Heart right ventricle (tissue), 16 donors: ENCODE results near the gene GZMM. TPM values are rescaled to one million over a fixed set of nuclear protein-coding genes. Genes with fewer than 3 reads are reported as not detected.

Source experiments
- ATAC-seq, 8 donors: fragments of 200-7000 bp; cut with Tn5 transposase; one replicate each; pipeline ENCODE4 v1.9.1; 2020; ENCODE audit warnings: mild to moderate bottlenecking in 8 of 8, moderate library complexity in 8 of 8, moderate number of reproducible peaks in 1 of 8
- DNase-seq, 2 donors: peaks; one replicate each; pipeline ENCODE4 v3.0.0-alpha.2; 2020
- H3K27ac ChIP-seq, 10 donors: fragments of 200-600 bp; sonication (generic) in 2 of 10; one replicate each; pipeline versions ENCODE4 v1.5.0 to v1.8.0; 2020 to 2022; ENCODE audit warnings: mild to moderate bottlenecking in 3 of 10
- H3K27me3 ChIP-seq, 7 donors: fragments of 200-600 bp; one replicate each; pipeline ENCODE4 v1.8.0; 2021 to 2022; ENCODE audit warnings: mild to moderate bottlenecking in 2 of 7
- H3K36me3 ChIP-seq, 9 donors: fragments of 200-600 bp; sonication (generic) in 1 of 9; one replicate each; pipeline versions ENCODE4 v1.5.0 to v1.8.0; 2020 to 2022; ENCODE audit warnings: mild to moderate bottlenecking in 2 of 9
- H3K4me1 ChIP-seq, 9 donors: fragments of 200-600 bp; sonication (generic) in 1 of 9; one replicate each; pipeline versions ENCODE4 v1.5.0 to v1.8.0; 2020 to 2022; ENCODE audit warnings: mild to moderate bottlenecking in 4 of 9
- H3K4me3 ChIP-seq, 10 donors: fragments of 200-600 bp; sonication (generic) in 2 of 10; one replicate each; pipeline versions ENCODE4 v1.5.0 to v1.8.0; 2020 to 2022; ENCODE audit warnings: mild to moderate bottlenecking in 7 of 10, moderate library complexity in 2 of 10
- H3K9me3 ChIP-seq, 11 donors: fragments of 200-600 bp in 10 of 11; sonication (generic) in 2 of 11; one replicate each; pipeline versions ENCODE4 v1.5.0 to v1.8.0; 2013 to 2022; ENCODE audit warnings: mild to moderate bottlenecking in 2 of 11, control low read depth in 1 of 11, moderate library complexity in 1 of 11
- WGBS, 2 donors: extraction: QIAGEN DNeasy Blood & Tissue Kit; methylation state at CpG; one replicate each; pipeline ENCODE4 v1.1.7; 2013; ENCODE audit warnings: inconsistent platforms in 1 of 2; 5-methylcytosine and 5-hydroxymethylcytosine counted together
- intact Hi-C, 10 donors: fragments of 100-400 bp; cut with DNase I; formaldehyde crosslinking; loops; one replicate each; pipeline versions ENCODE4 v1.11.1 to v1.14.2; 2022
- polyA plus RNA-seq, 2 donors: library from polyadenylated mRNA; stranded (reverse); fragments of 200-250 nt; gene quantifications; one replicate each; pipeline ENCODE4 v1.2.3, GENCODE V29; 2013
- total RNA-seq, 10 donors: library from RNA; stranded (reverse); fragmentation: NEBNext Ultra II Directional in 3 of 10; extraction: Animal tissue kit (Norgen Biotek cat#: 25700) in 3 of 10; gene quantifications; one replicate each; pipeline versions ENCODE4 v1.2.1 to v1.2.4, GENCODE V29; 2021 to 2023
- TF ChIP-seq, protein P1 (sequence below), 9 donors: fragments of 200-600 bp; sonication (generic) in 2 of 9; IDR thresholded peaks; one replicate each; pipeline versions ENCODE4 v1.5.0 to v1.8.0; 2021 to 2022; ENCODE audit warnings: antibody characterized with exemption in 9 of 9, mild to moderate bottlenecking in 5 of 9, moderate library complexity in 1 of 9
- donor health status: Arrhythmogenic right ventricular cardiomyopathy.
- donor health status: ischemic (EF 13 %, LVEDD 7.1; RV severe dilation, severe dysfunction).
- donor health status: healthy with polysubstance abuse.
- donor health status: DM: no; HTN: yes; CAD: no.
- donor health status: DM: no; HTN: no; CAD: no.
- donor health status: ischemic (EF 25% LVEDD 6.9; RV normal size, moderate dysfunction).
- donor health status: ischemic (EF 25% LVEDD 5.7; RV mildly dilated, moderate dysfunction).
- donor health status: healthy.
- donor health status: DM: yes; HTN: yes; CAD: no.
- donor health status: Ischemic cardiomyopathy.
- donor health status: ischemic (EF 35%, LVEDD 5.7; RV mildly dilated, moderate dysfunction).
- donor health status: nonischemic (EF 11% LVEDD 7.7; RV severe dilation, severe dysfunction).
- donor health status: DM: yes; HTN: yes; CAD: no.
- donor health status: PGD.
- donor health status: ischemic (EF 29% LVEDD 5.4; RV normal size, mild dysfunction).
- donor health status: nonischemic (EF 23%, LVEDD 6.1; RV moderate dilation, normal function).

Gene GZMM
- total and polyA plus RNA-seq, 12 donors = 0.25 to 2.7 (median 0.44) TPM; not detected in 7

DNA sequence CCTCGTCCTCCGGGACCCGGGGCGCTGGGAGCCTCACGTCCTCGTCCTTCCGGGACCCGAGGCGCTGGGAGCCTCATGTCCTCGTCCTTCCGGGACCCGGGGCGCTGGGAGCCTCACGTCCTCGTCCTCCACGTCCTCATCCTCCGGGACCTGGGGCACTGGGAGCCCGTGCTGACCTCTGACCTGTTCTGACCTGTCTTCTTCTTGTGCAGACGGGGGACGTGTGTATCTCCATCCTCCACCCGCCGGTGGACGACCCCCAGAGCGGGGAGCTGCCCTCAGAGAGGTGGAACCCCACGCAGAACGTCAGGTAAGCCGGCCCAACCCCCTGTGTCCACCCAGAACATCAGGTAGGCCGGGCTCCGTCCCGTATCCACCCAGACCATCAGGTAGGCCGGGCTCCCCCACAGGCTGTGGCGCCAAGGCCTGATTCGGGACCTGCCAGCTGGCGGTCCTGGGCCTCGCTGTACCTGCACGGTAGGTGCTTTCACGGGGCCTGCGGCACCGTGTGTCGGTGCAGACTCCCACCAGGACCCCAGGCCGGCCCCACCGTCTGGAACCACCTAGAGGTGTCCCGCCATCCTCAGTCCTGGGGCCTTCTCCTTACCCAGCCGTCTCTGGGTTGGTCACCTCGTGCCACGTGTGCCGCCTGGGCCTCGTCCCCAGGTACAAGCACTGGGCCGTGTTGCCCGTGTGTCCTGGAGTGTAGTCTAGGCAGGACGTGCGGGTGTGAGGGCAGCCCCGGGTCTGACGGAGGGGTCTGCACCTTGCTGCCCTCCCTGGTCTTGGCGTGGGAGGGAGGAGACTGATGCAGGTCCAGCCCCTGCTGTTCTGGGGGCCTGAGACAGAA is 7.6 kb upstream of the GZMM start:
- Histone ChIP-seq H3K27ac (no peak overlapping the region), H3K9me3 (no peaks in the 10 kb centered on the region), H3K4me1 (peaks cover 16 to 49% (median 34%) of the 10 kb centered on the region in 9 donors), H3K27me3 (no peaks in the 10 kb centered on the region), H3K36me3 (peaks cover 0 to 53% (median 44%) of the 10 kb centered on the region in 9 donors), H3K4me3 (no peak overlapping the region)
- DNase-seq = no peak
- WGBS, 2 donors = 88 to 91% methylated on average over 55 of the region's 55 CpGs
- intact Hi-C loops = loop anchor here in 1 of 10 donors (10.0 kb wide), 1 partner anchor 99 kb away; the partner anchor contains the start of genes FGF22 and POLRMT
- ATAC-seq = no peak
- TF ChIP-seq, protein P1, sequence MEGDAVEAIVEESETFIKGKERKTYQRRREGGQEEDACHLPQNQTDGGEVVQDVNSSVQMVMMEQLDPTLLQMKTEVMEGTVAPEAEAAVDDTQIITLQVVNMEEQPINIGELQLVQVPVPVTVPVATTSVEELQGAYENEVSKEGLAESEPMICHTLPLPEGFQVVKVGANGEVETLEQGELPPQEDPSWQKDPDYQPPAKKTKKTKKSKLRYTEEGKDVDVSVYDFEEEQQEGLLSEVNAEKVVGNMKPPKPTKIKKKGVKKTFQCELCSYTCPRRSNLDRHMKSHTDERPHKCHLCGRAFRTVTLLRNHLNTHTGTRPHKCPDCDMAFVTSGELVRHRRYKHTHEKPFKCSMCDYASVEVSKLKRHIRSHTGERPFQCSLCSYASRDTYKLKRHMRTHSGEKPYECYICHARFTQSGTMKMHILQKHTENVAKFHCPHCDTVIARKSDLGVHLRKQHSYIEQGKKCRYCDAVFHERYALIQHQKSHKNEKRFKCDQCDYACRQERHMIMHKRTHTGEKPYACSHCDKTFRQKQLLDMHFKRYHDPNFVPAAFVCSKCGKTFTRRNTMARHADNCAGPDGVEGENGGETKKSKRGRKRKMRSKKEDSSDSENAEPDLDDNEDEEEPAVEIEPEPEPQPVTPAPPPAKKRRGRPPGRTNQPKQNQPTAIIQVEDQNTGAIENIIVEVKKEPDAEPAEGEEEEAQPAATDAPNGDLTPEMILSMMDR (IDR thresholded peaks at IDR 0.05) = no peak

DNA sequence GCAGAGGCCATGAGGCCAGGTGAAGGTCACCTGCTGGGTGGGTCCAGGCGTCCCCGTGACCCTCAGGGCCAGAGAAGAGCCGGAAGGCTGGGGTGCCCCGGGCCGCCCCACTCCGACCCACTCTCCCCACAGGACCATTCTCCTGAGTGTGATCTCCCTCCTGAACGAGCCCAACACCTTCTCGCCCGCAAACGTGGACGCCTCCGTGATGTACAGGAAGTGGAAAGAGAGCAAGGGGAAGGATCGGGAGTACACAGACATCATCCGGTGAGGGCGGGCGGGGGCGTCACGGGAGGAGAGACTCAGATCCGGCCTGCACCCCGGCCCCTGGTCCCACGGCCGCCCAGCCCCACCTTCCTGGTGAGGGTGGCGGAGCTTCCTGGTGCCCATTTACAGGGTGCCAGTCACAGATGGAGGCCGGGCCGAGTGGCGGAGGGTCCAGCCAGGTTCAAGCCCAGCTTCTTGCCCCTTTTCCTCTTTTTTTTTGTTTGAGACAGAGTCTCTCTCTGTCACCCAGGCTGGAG is 6.9 kb upstream of the GZMM start:
- intact Hi-C loops = loop anchor here in 1 of 10 donors (10.0 kb wide), 1 partner anchor 98 kb away; the partner anchor contains the start of genes FGF22 and POLRMT
- peaks cover 16 to 49% (median 34%) of the 10 kb centered on the region in 9 donors for H3K4me1 ChIP-seq
- no peaks in the 10 kb centered on the region for H3K27me3 ChIP-seq
- TF ChIP-seq, protein P1 (IDR thresholded peaks at IDR 0.05) = no peak
- no peak for DNase-seq
- no peaks in the 10 kb centered on the region for H3K9me3 ChIP-seq
- peaks cover 0 to 59% (median 51%) of the 10 kb centered on the region in 9 donors for H3K36me3 ChIP-seq
- WGBS, 2 donors = 89 to 91% methylated on average over 26 of the region's 26 CpGs
- no peak overlapping the region for H3K4me3 ChIP-seq
- H3K27ac ChIP-seq = no peak overlapping the region
- ATAC-seq = no peak

DNA sequence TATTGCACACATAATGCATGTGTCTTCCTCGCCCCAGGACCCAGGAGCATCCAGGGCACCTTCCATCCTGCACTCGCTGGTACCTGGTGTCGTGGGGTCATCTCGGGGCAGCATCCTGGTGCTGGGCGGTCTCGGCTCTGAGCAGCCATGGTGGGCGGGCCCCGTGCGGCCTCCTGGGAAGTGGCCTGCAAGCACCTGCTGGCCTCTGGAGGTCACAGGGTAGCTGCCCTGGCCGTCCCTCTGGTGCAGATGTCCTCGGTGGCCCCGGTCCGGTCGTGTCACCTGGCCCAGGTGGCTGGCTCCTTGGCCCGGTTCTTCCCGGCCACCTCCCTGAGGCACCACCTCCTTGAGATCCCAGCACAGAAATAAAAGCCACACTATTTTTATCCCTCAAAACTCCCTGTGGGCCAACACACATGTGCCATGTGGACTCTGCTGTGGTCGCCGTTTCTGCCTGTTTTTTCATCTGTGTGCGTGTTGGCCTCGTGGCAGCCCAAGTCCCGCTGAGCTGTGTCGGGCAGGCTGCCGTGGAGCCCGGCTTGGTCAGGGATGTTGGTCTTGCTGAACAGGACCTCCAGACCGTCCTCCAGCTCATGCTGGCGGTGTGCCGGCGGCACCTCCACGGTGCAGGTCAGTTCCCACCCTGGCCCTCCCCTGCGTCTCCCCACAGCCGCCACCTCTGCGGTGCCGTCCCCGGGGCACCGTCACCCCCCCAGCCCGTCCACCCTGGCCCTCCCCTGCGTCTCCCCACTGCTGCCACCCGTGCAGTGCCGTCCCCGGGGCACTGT is 5.0 kb upstream of the GZMM start:
- intact Hi-C loops = loop anchor here in 1 of 10 donors (10.0 kb wide), 1 partner anchor 96 kb away; the partner anchor contains the start of genes FGF22 and POLRMT
- DNase-seq (no peak), ATAC-seq (no peak)
- Histone ChIP-seq H3K27me3 (no peaks in the 10 kb centered on the region), H3K4me1 (peaks cover 9 to 44% (median 25%) of the 10 kb centered on the region in 9 donors), H3K36me3 (peaks cover 0 to 75% (median 58%) of the 10 kb centered on the region in 9 donors), H3K27ac (peak overlapping the region in 1 of 10 donors; percentile 11), H3K9me3 (no peaks in the 10 kb centered on the region), H3K4me3 (no peak overlapping the region)
- TF ChIP-seq, protein P1 (IDR thresholded peaks at IDR 0.05) = no peak
- WGBS, 2 donors = 87 to 89% methylated on average over 33 to 40 of the region's 40 CpGs
